RWPE2 (cell line): ENCODE data around the gene RETREG1.

Experiments
- ATAC-seq: fragments of 200-7000 bp; cut with Tn5 transposase; 3 replicates; pipeline ENCODE4 v1.9.1; 2021; ENCODE audit warnings: low read depth
- DNase-seq: peaks from one replicate; pipeline ENCODE4 v3.0.0-alpha.2; 2020; ENCODE audit warnings: low spot score
- H3K27ac ChIP-seq: fragments of 450-650 bp; 2 replicates; pipeline ENCODE4 v1.5.1; 2017; ENCODE audit warnings: mild to moderate bottlenecking; ENCODE audit not compliant: poor library complexity, severe bottlenecking
- H3K27me3 ChIP-seq: fragments of 250-450 bp; sonication (Bioruptor Pico); 2 replicates; pipeline ENCODE4 v1.5.1; 2021; ENCODE audit warnings: mild to moderate bottlenecking, moderate library complexity; ENCODE audit not compliant: insufficient read depth, poor library complexity, severe bottlenecking
- H3K36me3 ChIP-seq: fragments of 250-450 bp; sonication (Bioruptor Pico); 2 replicates; pipeline ENCODE4 v1.5.1; 2020; ENCODE audit warnings: low read depth, mild to moderate bottlenecking, moderate library complexity
- H3K4me1 ChIP-seq: fragments of 250-450 bp; sonication (Bioruptor Pico); 2 replicates; pipeline ENCODE4 v1.5.1; 2021; ENCODE audit warnings: mild to moderate bottlenecking, moderate library complexity; ENCODE audit not compliant: insufficient read depth, poor library complexity, severe bottlenecking
- H3K4me3 ChIP-seq: fragments of 250-450 bp; sonication (Bioruptor Pico); 2 replicates; pipeline ENCODE4 v1.5.1; 2021; ENCODE audit warnings: mild to moderate bottlenecking, moderate library complexity; ENCODE audit not compliant: severe bottlenecking
- H3K9me3 ChIP-seq: fragments of 250-450 bp; sonication (Bioruptor Pico); 2 replicates; pipeline ENCODE4 v1.5.1; 2021; ENCODE audit warnings: mild to moderate bottlenecking, moderate library complexity; ENCODE audit not compliant: severe bottlenecking
- CTCF ChIP-seq: fragments of 450-650 bp; IDR thresholded peaks from one replicate; pipeline ENCODE4 v1.5.1; 2017; ENCODE audit warnings: mild to moderate bottlenecking, moderate library complexity; ENCODE audit not compliant: poor library complexity, severe bottlenecking

Gene RETREG1

GRCh38 chr5:16461026-16461425 is 155.8 kb downstream of the RETREG1 start:
- Histone ChIP-seq H3K4me3 (no peak overlapping the region), H3K36me3 (peaks cover 78% of the 10 kb centered on the region), H3K9me3 (no peaks in the 10 kb centered on the region), H3K4me1 (peaks cover 11% of the 10 kb centered on the region), H3K27me3 (no peaks in the 10 kb centered on the region), H3K27ac (no peak overlapping the region)
- TF ChIP-seq CTCF = no peak
- ATAC-seq (no peak), DNase-seq (no peak)

- H3K36me3 ChIP-seq = peaks cover 93% of the 10 kb centered on the region
- ATAC-seq (no peak), DNase-seq (no peak)
- H3K27ac ChIP-seq = no peak overlapping the region
- no peak for TF ChIP-seq CTCF
- H3K4me3 ChIP-seq = no peak overlapping the region
- no peaks in the 10 kb centered on the region for H3K9me3 ChIP-seq
- H3K27me3 ChIP-seq = no peaks in the 10 kb centered on the region
- H3K4me1 ChIP-seq = peaks cover 12% of the 10 kb centered on the region
Measured at GRCh38 chr5:16459451-16459850, 157.3 kb downstream of the RETREG1 start.

GRCh38 chr5:16457853-16458252 is 158.9 kb downstream of the RETREG1 start:
- H3K4me1 ChIP-seq = peaks cover 5% of the 10 kb centered on the region
- DNase-seq (no peak), ATAC-seq (no peak)
- peaks cover 91% of the 10 kb centered on the region for H3K36me3 ChIP-seq
- no peak overlapping the region for H3K4me3 ChIP-seq
- TF ChIP-seq CTCF = no peak
- no peak overlapping the region for H3K27ac ChIP-seq
- H3K9me3 ChIP-seq = no peaks in the 10 kb centered on the region
- no peaks in the 10 kb centered on the region for H3K27me3 ChIP-seq

GRCh38 chr5:16457451-16457850 is 159.3 kb downstream of the RETREG1 start:
- Histone ChIP-seq H3K4me1 (peaks cover 5% of the 10 kb centered on the region), H3K9me3 (no peaks in the 10 kb centered on the region), H3K4me3 (no peak overlapping the region), H3K27me3 (no peaks in the 10 kb centered on the region), H3K27ac (no peak overlapping the region), H3K36me3 (peaks cover 91% of the 10 kb centered on the region)
- no peak for TF ChIP-seq CTCF
- ATAC-seq (no peak), DNase-seq (no peak)

GRCh38 chr5:16456103-16456832 is 160.5 kb downstream of the RETREG1 start:
- no peak overlapping the region for H3K4me3 ChIP-seq
- peak; percentile 77 for ATAC-seq
- DNase-seq = no peak
- peak; percentile 94 for TF ChIP-seq CTCF
- peaks cover 5% of the 10 kb centered on the region for H3K4me1 ChIP-seq
- H3K27me3 ChIP-seq = no peaks in the 10 kb centered on the region
- no peaks in the 10 kb centered on the region for H3K9me3 ChIP-seq
- peaks cover 91% of the 10 kb centered on the region for H3K36me3 ChIP-seq
- H3K27ac ChIP-seq = peak overlapping the region; percentile 24
